NCI-H2081 treated with DMSO at 0.1 percent for 48 hours (cell line): Measurements from ENCODE around the gene TSPAN17.
"Not testable (repeated sequence)": the region's sequence is repeated elsewhere in the genome, so short reads cannot be mapped to it uniquely, and the experiment has no call there.

Experiments
- DNase-seq: peaks from one replicate; lab custom pipeline; 2025; lab: John Stamatoyannopoulos, UW

The TSPAN17 gene

GRCh38 chr5:176680226-176680563 is 32.9 kb downstream of the TSPAN17 start:
- DNase-seq, result no peak

DNA sequence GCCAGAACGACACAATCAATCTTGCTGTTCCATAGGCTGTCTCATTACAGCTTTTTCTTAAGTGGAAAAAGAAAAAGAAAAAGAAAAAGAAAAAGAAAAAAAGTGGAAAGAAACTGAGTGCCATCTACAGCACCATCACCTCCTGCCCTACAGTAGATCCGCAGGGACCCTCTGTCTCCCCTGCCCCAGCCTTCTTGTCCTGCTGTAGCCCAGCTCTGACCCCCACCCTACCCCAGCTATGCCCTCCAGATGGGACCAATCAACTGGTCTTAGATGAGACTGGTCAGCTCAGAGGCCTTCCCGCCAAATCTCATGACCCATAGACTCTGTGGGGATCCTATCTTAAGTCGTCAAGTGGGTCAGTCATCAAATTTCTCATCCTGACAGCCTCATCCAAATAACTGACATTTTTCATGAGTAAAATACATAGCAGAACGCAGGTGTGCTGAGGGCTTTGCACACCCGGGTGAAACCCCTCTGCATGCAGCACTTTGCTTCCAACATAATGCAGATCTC is 34.8 kb downstream of the TSPAN17 start:
- no peak for DNase-seq

- DNase-seq, result no peak
Measured at GRCh38 chr5:176685010-176685409, 37.7 kb downstream of the TSPAN17 start.

DNA sequence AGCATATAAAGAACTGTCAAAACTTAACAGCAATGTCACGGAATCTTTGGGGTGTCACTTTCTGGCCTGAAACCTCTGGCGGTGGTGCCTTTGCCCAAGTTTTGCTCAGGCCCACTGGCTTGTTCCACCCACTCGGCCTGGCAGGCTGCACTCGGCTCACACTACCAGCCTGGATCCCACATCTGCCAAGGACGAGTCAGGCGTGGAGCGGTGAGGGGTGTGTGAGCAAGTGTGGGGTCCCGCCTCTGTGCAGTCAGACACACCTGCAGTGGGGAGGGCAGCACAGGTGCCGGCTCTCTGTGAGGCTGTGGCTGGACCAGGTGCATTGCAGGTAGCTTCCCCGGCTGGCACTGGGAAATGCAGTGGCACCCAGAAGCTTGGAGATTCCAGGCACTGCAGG is 40.0 kb downstream of the TSPAN17 start:
- no peak for DNase-seq

DNA sequence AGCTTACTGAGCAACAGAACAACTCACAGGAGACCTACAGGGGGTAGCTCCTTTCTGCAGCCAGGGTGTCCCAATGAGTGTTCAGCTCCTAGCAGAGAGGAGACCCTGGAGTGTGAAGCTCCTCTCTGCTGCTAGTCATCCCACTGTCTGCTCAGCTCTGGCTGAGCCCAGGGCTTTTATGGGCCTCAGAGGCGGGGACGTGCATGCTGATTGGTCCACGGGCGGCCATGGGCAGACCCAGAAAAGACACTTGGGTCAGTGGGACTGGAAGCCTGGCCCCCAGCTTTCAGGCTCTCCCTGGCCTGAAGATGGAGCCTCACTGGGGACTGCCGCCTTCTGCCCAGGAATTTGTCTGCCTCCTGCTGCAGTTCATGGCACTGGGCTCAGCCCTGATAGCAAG is 40.6 kb downstream of the TSPAN17 start:
- no peak for DNase-seq

DNA sequence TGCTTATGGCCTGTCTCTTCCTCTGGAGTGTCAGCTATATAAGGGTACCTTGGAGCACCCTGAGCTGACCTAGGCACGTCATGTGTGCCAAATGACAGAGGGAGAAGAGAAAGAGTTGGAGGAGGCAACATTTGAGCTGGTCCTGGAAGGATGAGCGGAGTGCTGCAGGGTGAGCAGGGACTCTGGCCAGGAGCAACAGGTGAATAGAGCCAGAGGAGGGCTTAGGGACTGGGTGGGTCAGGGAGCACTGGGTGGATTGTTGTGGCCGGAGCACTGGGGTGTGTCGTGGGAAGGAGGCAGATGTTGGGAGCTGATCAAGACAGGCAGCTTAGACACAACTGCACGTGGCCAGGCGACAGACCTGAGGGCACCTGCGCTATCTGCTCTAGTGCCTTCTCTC is 43.6 kb downstream of the TSPAN17 start:
- DNase-seq, result no peak

DNA sequence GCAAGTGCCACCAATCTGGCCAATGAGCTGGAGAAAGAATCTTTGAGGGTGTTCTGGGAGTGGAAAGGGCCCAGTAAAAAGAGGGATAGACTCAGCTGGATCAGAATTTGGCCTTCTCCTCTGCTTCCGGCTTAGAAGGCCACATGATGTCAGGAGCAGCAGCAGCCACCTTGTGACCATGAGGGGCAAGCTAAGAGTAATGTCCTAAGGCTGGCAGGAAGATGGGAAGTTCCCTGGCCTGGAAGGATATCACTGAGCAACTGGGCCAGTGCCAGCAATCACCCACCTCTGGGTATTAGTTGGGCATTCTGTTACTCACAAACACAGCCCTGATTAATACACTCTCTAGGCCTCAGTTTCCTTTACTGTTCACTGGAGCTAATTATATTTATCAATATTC is 44.2 kb downstream of the TSPAN17 start:
- DNase-seq, result no peak

DNA sequence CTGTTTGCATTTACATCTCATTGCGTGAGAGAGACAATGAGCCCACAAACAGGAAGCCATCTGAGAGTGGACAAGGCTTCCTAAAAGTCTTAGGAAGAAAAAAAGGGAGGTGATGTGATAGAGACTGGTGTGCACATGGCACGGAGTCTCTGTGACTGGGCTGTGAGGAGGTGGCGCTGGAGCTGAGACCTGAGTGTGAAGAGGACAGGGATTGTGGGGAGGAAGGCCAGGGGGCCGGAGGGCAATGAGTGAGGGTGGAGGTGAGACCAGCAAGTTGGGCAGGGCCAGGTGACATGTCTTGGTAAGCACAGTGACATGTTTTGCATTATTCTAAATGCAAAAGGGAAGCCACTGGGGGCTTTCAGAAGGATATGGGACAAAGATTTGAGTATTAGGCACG is 45.0 kb downstream of the TSPAN17 start:
- no peak for DNase-seq

DNA sequence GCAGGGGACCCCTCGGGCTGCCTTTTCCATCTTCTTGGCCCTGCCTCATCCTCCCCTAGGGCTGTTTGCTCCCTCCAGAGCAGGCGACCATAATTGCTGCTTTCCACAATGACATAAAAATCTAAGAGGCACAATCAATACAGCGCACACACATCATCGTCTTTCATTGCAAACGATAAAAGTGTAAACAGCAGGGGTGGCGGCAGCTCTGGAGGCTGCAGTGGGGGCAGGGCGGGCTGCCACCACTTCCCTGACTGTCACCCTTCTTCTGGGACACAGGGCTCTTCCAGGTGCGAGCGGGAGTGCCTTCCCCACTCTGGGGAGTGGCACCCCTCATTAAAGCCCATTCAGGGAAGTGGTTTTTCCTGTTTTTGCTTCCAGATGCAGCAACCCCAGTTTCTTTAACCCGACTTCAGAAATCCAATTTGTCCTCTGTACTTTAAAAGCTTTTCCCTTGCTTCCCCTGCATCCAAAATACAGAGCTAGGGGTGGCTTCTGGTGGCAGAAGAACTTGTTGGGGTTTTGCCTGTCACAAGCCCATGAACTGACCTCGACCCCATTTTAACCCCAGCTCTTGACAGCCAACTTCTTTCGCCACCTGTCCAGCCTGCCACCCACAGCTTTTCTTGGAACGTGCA is 45.7 kb downstream of the TSPAN17 start:
- DNase-seq, result peak; percentile 42

DNA sequence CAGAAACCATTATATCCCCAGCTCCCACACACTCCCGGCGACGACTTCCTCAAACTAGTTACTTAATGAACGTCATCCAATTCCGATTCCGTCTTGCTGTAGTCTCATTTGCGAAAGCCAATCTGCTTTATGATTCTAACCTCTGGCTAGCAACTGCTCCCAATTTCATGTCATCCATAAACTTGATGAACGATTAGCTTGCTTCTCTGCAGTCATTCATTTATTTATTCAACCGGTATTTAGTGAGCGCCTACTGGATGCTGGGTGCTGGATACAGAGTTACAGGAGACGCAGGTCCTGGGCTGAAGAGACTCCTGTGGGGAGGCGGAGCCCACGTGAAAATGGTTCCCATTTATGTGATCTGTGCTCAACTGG is 46.2 kb downstream of the TSPAN17 start:
- peak; percentile 25 for DNase-seq

DNA sequence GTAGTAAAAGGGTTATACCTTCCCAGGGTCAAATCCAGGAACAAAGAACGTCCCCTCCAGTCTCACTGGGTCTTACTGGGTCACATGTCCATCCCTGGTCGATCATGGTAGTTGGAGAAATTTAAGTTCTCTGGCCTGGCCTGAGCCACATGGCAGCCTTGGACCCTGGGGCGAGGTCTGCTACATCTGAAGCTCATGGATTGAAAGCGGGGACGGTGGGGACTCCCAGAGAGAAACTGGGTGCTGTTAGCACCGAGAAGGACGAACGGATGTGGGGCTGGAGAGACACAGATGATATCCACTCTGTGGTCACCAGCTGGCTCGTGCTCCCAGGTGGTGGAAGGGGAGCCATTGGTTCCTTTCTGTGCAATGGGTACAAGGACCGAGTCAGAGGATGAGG is 46.9 kb downstream of the TSPAN17 start:
- DNase-seq, result no peak

GRCh38 chr5:176694631-176695030 is 47.3 kb downstream of the TSPAN17 start:
- DNase-seq, result no peak

DNA sequence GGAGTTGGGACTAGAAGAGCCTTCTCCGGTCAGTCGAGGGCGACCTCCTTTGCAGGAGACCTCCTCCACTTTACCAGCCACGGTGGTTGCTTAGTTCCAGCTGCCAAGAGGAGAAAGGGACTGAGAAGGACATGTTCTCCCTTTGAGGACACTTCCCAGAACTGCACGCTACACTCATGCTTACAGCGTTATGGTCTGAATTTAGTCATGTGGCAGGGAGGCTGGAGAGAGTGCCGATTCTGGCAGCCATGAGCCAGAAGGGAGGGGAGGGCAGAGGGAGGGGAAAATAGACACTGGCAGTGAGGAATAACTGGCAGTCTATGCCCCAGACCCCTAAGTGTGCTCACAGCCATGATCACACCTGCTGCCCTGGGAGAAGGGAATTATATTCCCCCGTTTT is 47.8 kb downstream of the TSPAN17 start:
- no peak for DNase-seq

DNA sequence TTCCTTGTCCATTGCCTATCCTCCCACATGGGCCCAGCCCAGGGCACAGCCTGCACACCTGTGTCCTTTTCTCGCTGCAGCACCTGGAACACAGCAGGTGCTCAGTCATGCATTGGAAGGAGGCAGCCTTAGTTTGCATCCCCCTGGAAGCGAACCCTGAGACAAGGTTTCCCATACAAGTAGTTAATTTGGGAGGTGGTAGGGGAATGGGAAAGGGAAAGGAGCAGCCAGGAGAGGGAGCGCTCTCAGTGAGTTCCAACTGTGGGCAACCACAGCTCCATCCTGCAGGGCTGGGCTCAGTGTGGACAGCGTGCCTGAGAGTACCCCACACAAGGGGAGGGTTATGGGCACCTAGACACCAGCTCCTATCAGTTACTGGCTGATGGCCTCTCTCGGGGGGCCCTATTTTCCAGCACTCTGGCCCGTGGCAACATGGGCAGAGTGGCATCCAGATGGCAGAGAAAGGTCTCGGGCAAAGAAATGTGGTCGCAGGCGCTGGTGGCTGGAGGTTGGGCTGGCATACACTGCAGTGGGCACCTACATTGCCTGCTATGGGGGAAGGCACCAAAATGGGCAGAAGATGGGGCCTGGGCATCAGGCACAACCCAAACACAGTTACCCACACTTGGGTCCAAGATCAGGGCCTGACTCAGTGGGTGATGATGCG is 50.1 kb downstream of the TSPAN17 start:
- DNase-seq, result no peak

- peak; percentile 66 for DNase-seq
Measured at GRCh38 chr5:176697934-176698538, 50.8 kb downstream of the TSPAN17 start.

DNA sequence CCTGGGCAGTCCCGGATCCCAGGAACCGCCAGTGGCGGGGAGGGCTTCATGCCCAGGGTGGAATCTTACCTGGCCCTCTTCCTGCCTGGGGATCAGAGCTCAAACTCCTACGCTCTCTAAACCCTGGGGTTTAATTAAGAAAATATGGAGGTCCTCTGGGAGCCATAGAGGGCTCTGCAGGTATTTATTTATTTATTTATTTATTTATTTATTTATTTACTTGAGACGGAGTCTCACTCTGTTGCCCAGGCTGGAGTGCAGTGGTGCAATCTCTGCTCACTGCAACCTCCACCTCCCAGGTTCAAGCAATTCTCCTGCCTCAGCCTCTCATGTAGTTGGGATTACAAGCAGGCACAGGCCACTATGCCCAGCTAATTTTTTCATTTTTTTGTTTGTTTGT is 52.2 kb downstream of the TSPAN17 start:
- not testable (repeated sequence) for DNase-seq

DNA sequence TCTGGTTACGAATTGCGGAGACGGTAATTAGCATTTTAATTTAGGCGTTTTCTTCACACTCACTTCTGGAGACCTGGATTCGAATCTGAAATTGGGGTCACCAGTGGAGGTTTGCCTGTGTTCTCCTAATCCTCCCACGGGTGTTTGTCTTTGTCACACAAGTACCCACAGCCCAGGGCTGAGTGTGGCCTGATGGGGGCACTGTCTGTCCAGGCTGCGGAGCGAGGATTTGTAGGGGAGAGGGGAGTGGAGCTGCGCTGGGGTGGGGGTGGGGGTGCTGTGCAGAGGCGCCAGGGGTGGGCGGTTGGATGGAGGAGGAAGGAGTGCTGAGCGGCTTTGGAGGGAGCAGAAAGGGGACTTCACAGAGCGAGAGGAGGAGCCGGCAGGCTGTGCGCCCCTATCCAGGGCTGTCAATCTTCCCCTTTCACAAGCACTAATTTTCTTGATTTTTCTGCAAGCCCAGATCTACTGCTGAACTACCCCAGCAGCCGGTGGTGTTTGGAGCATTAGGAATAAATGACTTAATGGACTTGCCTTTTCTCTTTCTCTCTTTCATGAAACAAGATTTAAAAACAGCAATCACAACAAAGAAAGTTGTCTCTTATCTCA is 53.1 kb downstream of the TSPAN17 start:
- no peak for DNase-seq

DNA sequence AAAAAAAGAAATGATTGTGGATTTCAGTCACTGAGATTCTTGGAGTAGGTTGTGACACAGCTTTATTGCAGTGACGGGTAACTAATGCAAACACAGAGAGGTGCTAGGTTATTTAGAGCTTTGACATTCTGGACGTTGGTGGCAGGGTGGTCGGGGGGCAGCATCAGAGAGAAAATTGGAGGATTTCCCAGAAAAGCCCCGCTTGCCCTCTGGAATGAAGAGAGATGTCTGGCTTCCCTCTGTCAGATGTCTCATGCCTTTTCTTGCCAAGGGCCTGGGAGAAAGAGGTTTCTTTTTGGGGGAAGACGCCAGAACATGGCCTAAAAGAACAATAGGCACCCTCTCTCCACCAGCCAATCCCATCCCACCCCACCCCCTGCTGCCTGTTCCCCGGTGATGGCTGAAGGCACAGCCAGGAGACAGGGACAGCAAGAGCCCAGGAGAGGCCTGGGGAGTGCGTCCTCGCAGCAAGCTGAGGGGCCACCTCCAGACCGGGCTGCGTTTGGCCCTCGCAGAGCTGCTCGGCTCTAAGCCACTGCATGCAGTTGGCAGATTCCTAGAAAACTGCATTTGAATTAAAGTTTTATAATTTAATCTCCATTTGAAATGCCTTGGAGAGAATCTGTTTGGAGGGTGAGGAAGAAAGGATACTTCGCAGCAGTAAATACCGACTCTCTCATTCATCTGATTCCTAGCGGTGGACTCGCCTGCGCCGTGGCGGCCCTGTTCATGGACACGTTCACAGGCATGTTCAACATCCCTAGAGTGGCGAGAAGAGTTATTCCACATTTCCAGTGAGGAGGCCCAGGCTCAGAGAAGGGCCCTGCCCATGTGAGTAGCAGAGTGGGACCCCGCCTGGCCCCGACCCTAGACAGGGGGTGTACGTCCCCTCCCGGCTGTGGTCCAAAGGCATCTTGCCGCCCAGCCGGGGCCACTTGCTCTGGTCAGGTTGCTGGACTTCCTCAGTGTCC is 55.7 kb downstream of the TSPAN17 start:
- DNase-seq, result no peak

GRCh38 chr5:176703857-176704256 is 56.6 kb downstream of the TSPAN17 start:
- DNase-seq, result no peak

- no peak for DNase-seq
Measured at GRCh38 chr5:176704355-176704754, 57.1 kb downstream of the TSPAN17 start.

- DNase-seq, result no peak
Measured at GRCh38 chr5:176704817-176705216, 57.5 kb downstream of the TSPAN17 start.
